Myocyte (in vitro differentiated cells): ENCODE results near the gene SEC11A. TPM values are rescaled to one million over a fixed set of nuclear protein-coding genes. Genes with fewer than 3 reads are reported as not detected.
A peak's percentile ranks its signal among the peaks of the same experiment; 100 is the strongest.
"Not testable (repeated sequence)": the region's sequence is repeated elsewhere in the genome, so short reads cannot be mapped to it uniquely, and the experiment has no call there.

Experiments used
- DNase-seq: peaks from one replicate; pipeline ENCODE4 v3.0.0-alpha.2; 2012; ENCODE audit warnings: low read depth
- polyA plus RNA-seq: library from polyadenylated mRNA; unstranded; fragments of >200 nt; gene quantifications from one replicate; pipeline ENCODE4 v1.2.1, GENCODE V29; 2012; ENCODE audit warnings: missing spikeins
- total RNA-seq: library from RNA; depleted of rRNA; stranded (reverse); fragments of >200 nt; gene quantifications from 2 replicates; pipeline ENCODE4 v1.2.3, GENCODE V29; 2014

The SEC11A gene
- total RNA-seq, result 178 and 182 TPM in 2 replicates
- 139 TPM for polyA plus RNA-seq

GRCh38 chr15:84716036-84716732, at the start of gene SEC11A:
Gene SEC11A, minus strand, starts transcription at chr15:84716139. Its CDS starts 64 bp downstream, at chr15:84716075.
- DNase-seq, result peak; percentile 96

GRCh38 chr15:84765675-84766074, 49.7 kb upstream of the SEC11A start:
- no peak for DNase-seq

DNA sequence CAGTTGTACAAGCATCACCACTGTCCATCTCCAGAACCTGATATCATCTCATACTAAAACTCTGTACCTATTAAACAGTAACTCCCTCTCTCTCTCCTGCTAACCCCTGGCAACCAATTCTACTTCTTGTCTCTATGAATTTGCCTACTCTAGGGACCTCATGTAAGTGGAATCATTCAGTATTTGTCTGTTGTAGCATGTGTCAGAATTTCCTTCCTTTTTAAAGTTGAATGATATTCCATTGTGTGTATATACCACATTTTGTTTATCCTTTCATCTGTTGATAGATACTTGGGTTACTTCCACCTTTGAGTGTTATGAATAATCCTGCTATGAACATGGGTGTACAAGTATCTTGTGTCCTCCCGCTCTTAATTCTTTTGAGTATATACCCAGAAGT, 49.0 kb upstream of the SEC11A start:
- DNase-seq, result no peak

- no peak for DNase-seq
These were observed 48.6 kb upstream of the SEC11A start for GRCh38 chr15:84764585-84764984.

GRCh38 chr15:84762840-84763572, 47.1 kb upstream of the SEC11A start:
- DNase-seq, result no peak

DNA sequence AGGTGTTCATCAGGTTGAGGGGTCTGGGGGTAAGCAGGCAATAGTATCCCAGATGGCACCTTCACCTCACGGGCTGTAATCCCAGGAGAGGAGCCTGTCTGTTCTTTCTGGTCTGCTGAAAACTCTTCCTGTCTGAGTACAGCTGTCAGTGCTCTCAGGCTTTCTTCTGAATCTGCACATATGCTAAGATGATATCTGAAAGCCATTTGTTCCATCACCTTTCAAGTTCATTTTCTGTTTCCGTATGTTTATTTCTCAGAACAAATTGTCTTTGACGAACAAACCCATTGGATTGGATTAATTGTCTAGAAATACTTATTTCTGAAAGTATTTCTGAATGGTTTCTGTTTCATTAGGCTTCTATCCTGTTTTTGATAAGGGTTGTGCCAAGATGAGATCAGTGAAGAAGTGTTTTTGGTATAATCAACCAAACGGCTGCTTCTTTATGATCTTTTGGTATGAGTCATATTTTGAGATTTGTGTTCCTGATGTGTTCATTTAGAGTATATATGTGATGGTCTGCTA, 45.7 kb upstream of the SEC11A start:
- no peak for DNase-seq

DNA sequence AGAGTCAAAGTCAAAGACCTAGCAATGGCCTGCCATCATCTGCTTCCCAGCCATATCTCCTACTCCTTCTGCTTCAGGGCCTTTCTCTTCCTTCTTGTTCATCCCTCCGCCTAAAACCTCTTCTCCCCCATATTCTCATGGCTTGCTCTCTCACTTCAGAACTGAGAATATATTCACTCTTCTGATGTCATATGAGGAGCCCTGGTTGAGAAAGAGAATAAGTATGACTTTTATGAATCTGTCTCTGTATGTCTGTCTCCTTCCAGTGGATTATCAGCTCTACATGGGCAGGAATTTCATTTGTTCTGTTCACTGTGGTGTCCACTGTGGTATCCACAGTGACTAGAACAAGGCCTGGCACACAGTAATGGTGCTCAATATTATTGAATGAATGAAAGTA, 44.3 kb upstream of the SEC11A start:
- DNase-seq, result no peak

DNA sequence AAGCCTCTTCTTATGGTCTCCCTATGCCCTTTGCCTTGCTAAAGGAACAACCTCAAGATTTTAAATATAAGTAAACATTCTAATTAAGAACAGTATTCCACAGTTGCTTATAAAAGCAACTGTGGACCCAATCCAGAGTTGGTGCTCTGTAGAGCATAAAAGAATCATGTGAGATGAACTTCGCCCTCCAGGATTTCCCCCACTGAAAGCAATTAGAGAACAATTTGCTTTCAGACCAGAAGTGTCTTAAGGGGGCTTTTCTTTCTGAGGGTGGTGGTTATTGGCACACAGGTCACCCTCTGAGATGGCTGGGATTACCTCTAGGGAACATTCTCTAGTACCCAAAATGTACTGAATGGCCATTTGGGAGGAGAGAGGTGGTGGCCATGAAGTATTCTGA, 43.1 kb upstream of the SEC11A start:
- no peak for DNase-seq

DNA sequence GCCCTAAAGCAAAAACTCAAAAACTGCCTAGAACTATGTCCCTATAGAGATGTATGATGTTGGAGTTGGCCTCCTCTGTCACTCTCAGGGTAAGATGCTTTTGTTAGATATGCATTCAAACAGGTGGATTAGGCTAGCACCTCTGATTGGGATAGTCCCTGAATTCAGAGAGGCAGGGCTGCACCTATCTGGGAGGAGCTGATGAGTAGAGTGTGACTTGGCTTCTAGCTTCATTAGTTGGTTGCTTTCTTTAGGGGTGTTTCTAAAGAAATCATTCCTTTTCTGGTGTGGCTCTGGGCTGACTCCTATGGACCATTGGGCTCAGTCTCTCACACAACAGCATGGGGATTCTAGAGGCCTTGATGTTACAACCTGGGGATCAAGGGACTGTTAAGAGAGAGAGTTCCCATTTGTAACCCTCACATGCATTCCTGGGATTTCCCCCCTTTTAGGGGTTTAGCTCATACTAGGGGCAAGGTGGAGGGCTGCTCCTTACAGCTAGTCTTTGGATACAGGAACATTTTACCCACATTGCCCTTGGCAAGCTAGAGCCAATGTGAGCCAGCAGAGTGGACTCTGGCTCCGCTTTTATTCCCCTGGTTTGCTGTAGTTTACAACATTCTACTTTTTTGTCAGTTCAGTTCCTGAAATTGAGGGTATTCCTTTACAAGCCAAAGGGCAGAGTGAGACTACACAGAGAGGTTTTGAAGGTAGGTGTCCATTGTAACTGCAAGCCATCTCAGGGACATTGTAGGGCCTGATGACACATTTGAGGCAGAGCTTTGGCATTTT, 40.0 kb upstream of the SEC11A start:
- DNase-seq, result no peak

- DNase-seq, result not testable (repeated sequence)
These were observed 39.0 kb upstream of the SEC11A start for GRCh38 chr15:84754889-84755288.

GRCh38 chr15:84752700-84753099, 36.8 kb upstream of the SEC11A start:
- peak; percentile 73 for DNase-seq

GRCh38 chr15:84752195-84752594, 36.3 kb upstream of the SEC11A start:
- peak; percentile 9 for DNase-seq

GRCh38 chr15:84751721-84752120, 35.8 kb upstream of the SEC11A start:
- DNase-seq, result not testable (repeated sequence)

GRCh38 chr15:84750583-84751092, 34.7 kb upstream of the SEC11A start:
- no peak for DNase-seq

- peak; percentile 46 for DNase-seq
These were observed 33.4 kb upstream of the SEC11A start for GRCh38 chr15:84749111-84749991.

- DNase-seq, result peak; percentile 82
These were observed 32.6 kb upstream of the SEC11A start, which contains the start of gene ZNF592 for GRCh38 chr15:84748274-84749110. Gene ZNF592, plus strand, starts transcription at chr15:84748592. Its CDS starts 34,084 bp downstream, at chr15:84782676.

- DNase-seq, result peak; percentile 79
These were observed 31.7 kb upstream of the SEC11A start for GRCh38 chr15:84747416-84748273.

GRCh38 chr15:84741121-84741520, 25.2 kb upstream of the SEC11A start:
- DNase-seq, result no peak
